ENCODE results near the gene TBC1D14.
"Not testable (repeated sequence)": the region's sequence is repeated elsewhere in the genome, so short reads cannot be mapped to it uniquely, and the experiment has no call there.

The TBC1D14 gene

DNA sequence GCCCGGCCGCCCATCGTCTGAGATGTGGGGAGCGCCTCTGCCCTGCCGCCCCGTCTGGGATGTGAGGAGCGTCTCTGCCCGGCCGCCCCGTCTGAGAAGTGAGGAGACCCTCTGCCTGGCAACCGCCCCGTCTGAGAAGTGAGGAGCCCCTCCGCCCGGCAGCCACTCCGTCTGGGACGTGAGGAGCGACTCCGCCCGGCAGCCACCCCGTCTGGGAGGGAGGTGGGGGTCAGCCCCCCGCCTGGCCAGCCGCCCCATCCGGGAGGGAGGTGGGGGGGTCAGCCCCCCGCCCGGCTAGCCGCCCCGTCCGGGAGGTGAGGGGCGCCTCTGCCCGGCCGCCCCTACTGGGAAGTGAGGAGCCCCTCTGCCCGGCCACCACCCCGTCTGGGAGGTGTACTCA is 68.2 kb downstream of the TBC1D14 start:
- not testable (repeated sequence) for DNase-seq

DNA sequence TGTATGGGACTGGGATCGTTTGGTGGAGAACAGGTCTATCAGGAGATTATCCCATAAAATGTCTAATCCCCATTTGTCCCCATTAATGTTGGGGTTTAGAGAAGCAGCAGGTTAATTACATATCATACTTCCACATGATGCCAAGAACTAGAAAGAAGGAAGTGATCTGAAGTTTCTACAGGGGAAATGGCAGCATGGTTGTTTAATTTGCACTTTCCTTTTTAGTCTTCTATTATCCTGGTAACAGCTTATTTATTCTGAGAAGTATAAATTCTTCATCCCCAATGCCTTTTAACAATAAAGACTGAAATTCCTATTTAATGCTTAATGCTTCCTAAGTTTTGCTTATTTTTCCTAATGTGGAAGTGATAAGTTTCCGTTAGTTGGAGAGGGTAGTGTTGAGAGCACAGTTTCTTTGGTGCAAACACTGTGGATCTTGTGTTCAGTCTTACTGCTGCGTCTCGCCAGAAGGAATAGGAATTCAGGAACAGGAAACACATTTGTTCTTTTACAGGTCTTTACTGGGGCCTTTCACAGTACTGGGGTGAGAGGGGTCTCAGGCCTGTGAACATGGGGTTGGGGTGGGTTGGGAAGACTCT is 74.0 kb downstream of the TBC1D14 start:
- no peak for DNase-seq

GRCh38 chr4:6984612-6985425 is 75.2 kb downstream of the TBC1D14 start:
- DNase-seq, result no peak

- no peak for DNase-seq
These were observed 76.6 kb downstream of the TBC1D14 start for GRCh38 chr4:6986072-6986780.

DNA sequence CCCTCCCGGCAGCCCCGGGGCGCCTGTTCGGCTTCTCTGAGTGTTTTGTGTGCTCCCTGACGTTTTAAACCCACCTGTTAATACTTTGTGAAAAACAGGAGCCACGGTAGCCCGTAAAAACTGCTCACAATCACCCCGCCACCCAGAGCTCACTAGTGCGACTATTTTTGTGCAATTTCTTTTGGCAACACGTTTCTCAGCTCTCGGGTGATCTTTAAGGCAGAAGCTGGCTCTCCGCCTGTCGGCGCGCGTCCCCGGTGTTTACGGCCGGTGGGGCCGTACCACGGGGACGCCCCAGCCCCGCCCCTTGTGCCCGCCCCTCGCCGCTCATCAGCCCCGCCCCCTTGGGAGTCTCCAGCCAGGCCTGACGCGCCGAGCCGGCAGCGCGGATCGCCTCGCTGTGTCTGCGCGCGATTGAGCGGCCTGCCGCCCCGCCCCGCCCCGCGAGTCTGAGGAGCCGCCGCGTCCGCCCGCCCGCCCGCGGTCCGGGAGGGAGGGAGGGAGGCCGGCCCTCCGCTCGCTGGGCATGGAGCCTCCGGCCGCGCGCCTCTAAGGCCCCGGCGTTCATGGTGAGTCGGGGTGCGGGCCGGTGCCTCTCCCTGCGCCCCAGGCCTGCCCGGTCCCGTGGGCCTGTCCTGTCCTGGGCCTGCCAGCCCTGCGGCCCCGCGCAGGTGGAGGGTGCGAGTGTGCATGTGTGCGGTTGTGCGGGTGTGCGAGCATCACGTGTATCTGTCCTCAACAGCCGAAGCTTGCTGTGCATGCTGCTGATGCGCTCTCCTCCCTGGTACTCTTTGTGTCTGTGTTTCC is 77.4 kb downstream of the TBC1D14 start:
- peak; percentile 49 for DNase-seq

DNA sequence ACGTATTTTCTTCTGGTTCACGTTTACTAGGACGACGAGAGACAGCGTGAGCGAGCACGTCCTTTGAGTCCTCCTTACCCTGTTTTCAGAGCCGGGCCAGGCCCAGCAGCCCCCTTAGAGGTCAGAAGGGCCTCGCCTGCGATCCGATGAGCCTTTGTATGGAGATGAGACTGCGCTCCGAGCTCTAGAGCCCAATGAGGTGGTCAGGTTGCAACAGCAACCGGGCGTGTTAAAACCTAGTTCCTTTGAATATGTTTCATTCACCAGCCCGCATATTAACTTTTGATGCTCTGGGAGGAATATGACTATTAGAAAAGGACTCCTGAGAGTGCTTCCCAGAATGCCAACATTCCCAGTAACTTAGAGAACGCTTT is 77.9 kb downstream of the TBC1D14 start:
- DNase-seq, result no peak

GRCh38 chr4:6988016-6988715 is 78.5 kb downstream of the TBC1D14 start:
- no peak for DNase-seq

- DNase-seq, result no peak
These were observed 79.8 kb downstream of the TBC1D14 start for GRCh38 chr4:6989331-6989923.

- no peak for DNase-seq
These were observed 81.0 kb downstream of the TBC1D14 start for GRCh38 chr4:6990661-6991060.

DNA sequence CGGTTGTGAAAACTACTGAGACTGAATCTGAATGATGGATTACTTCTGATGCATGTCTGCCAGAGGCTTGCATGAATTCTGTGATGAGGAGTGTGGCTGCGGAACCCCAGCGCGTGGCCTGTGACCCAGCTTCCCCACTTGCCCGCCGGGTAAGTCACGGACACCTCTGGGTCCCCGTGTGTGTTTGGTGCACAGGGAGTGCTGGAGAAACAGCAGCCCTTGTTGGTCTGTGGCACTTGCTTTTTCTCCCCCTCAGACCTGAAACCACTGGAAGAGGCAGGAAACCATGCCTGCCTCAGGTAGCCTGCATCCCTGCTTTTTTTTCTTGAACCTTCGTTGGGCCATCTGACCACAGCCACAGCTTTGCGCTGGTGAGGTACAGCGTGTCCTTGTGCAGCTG is 81.6 kb downstream of the TBC1D14 start:
- DNase-seq, result no peak

DNA sequence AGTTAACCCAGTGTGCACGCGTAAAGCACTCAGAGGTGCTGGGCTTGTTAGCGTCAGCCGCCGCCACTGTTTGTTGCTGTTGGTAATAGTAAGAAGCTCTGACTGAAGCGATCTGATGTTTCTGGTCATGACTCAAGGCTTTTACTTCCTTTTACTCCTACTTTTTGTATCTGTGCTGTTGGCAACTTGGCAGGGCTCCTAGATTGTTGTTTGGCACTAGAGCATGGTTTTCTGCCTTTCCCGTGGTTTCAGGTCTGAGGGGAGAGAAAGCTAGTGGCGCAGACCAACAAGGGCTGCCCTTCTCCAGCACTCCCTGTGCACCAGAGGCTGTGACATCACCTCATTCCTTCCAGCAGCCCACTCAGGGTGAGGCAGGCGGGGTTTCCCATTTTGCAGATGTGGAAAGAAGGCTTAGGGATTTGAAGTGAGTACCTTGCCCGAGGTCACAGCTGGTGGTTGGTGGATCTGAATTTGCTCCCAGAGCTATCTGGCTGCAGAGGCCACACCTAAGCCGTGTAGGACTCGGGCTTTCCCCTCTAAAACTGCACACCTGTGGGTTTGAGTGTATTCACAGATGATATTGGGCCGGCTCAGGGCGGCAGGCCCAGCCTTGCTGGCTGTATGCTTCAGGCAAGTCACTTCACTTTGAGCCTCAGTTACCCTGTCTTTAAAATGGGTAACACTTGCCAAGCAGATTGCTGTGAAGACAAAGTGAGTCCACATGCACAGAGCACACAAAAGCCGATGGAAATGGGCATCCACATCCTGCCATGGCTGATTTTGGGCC is 82.3 kb downstream of the TBC1D14 start:
- DNase-seq, result no peak

- DNase-seq, result no peak
These were observed 83.4 kb downstream of the TBC1D14 start for GRCh38 chr4:6992728-6993677.

DNA sequence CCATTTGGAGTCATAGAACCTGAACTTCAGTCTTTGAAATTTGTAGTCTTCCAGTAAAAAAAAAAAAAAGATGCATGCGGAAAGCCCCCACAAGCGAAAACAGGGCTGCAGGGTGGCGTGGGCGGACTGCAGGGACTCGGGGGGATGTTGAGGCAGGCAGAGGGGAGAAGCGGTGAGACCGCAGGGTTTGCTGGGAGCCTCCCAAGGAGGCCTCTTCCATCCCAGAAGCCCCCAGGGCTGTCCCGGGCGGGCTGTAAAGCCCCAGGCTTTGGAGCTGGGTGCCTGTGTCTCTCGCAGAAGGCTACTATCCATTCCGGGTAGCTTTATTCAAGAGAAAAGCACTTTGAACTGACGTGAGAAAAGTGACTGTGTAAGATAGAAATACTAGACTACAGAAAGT is 86.9 kb downstream of the TBC1D14 start:
- no peak for DNase-seq

GRCh38 chr4:6999172-7000086 is 89.8 kb downstream of the TBC1D14 start:
- no peak for DNase-seq

DNA sequence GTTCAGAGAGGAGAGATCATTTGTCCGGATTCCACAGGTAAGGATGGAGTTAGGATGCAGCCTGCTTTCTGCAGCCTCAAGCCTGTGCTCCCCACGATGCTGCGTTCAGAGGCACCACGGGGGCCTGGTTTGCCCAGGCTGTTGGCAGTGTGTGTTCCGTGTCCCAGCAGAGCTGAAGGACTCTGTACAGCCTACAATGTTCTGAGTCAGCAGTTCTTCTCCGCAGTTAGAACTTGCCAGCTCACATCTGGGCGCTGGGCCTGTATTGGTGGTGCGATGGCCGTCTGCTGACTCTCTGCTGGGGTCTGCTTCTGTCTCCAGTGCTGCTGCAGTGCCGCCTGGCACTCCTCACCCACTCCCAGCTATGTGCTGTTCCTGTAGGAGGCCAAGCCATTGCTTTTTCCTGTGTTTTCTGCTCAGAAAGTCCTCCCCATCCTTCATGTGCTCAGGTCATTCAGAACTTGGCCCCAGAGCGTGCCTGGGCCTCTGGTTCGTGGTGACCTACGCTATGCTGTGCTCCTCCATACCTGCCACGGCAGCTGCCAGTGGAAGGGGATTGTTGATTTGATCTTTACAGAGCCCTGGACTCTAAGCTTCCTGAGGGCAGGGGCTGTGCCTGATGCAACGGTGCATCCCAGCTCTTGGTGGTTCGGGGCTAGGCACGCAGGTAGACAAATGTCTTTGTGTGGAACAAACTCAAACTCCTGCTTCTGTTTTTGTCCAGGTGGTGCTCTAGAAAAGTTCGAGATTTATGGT is 91.0 kb downstream of the TBC1D14 start:
- no peak for DNase-seq

GRCh38 chr4:7001271-7001670 is 91.6 kb downstream of the TBC1D14 start:
- DNase-seq, result no peak

DNA sequence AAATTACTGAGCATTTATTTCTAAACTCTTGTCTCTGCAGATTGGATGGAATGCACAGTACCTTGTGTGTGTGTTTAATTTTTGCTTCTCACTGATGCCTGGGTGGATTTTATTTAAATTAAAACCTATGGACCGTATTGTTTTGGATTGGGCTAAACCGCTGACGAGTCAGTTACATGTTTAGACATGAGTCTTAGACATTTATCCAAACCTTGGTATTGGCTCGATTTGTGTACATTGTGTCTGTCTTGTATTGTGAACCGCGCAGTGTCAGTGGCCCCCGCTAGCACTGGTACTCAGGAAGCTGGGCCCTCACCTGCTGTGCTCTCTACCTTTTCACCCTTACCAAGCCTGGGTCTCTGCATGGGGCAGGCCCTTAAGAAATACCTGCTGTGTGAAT is 92.7 kb downstream of the TBC1D14 start:
- no peak for DNase-seq

- DNase-seq, result no peak
These were observed 93.7 kb downstream of the TBC1D14 start for GRCh38 chr4:7003176-7003878.
